HG03521 (cell line): ENCODE results near the gene ALDH3A1.

ENCODE experiments used
- ATAC-seq: cut with Tn5 transposase; IDR thresholded peaks from one replicate; pipeline ENCODE4 v1.9.1; 2021; ENCODE audit warnings: mild to moderate bottlenecking, moderate library complexity; ENCODE audit not compliant: unreplicated experiment

Gene ALDH3A1

GRCh38 chr17:19742495-19742894 is 5.6 kb downstream of the ALDH3A1 start:
- ATAC-seq = no peak

DNA sequence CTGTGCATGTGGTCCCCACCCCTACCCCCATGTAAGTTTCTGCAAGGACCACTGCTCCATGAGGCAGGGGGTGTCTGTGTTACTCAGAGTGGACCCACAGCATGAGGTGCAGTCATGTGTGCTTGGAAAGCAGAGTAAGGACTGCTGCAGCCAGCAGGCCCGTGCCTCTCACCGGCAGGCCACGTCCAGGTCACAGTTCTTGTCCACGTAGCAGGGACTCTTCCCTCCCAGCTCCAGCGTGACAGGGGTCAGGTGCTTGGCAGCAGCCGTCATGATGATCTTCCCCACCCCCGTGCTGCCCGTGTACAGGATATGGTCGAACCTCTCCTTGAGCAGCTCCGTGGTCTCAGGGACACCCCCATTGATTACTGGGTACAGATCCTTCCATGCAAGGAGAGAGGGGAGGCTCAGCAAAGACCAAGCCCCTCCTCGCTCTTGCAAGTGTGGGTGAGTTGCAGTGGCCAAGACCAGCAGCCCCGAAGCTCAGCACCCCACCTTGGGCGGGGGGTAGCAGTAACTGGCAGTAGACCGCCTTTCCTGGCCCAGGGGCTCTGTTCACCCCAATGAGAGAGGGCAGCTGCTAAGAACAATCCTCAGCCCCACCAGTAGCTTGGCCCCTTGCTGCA is 6.2 kb downstream of the ALDH3A1 start:
- ATAC-seq = no peak

DNA sequence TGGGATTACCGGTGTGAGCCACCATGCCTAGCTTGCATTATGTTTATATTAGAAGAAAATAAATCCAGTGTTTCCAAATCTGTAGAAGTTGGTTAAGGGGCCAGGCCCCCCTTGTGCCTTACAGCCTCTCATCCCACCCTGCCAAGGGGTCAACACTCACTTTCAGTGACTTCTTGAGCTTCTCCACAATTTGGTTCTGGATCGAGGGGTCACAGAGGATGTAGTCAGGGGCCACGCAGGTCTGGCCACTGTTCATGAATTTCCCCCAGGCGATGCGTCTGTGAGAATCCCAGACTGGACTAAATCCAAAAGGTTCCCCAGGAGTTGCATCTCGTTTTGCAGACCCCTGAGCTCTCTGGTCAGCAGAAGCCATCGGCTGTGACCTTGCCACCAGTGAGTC is 7.2 kb downstream of the ALDH3A1 start:
- ATAC-seq = no peak

GRCh38 chr17:19739241-19740201 is 8.6 kb downstream of the ALDH3A1 start:
- no peak for ATAC-seq

GRCh38 chr17:19738757-19739156 is 9.3 kb downstream of the ALDH3A1 start:
- ATAC-seq = no peak

- no peak for ATAC-seq
These were observed 10.0 kb downstream of the ALDH3A1 start for GRCh38 chr17:19738073-19738449.

DNA sequence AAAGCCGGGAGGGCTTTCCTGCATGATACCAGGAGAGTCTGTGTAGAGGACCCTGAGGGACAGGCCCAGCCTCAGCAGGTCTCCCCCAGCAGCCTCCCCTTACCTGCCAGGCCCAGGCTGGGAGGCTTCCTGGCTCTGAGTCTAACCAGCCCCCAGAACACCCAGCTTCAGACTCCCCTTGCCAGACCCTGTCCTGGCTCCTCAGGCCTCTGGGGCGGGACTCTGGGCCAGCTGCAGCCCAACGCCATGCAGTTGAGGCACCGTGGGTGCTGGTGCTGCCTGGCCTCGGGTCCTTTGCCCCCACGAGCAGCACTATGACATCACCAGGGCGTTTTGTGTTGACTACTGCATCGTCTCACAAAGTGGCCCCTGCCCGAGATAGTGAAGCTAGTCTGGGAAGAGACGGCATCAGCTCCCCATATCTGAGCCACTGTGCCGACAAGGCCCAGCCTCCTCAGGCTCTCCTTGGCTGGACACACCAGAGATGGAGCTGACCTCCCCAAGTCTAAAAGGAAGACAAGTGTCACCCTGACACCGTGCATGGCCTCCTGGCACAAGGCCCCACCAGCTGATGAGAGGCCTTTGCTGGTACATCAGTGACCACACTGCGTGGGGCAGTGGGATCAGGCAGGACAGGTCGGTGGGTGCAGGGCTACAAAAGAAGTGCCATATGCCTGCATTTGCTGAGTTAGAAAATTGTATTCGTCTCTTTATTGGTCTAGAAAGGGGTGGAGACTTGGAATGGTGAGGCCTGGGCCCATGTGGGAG is 10.6 kb downstream of the ALDH3A1 start:
- ATAC-seq = no peak

DNA sequence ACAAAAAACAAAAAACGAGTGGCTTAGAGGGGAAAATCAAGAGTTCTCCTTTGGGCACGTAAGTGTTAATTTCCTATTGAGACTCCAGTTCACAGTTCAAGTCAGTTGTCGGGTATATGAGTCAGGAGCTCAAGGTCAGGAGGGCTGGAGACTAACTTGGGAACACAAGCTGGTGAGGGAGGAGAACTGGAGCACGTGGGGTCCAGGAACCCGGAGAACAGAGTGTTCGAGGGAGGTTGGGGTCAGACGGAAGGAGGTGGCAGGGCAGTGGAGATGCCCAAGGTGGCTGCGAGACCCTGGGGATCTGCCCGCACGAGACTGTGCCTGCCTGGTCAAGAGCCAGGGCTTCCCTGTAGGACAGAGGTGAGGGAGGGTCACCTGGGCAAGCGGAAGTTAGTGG is 12.0 kb downstream of the ALDH3A1 start:
- ATAC-seq = no peak

- no peak for ATAC-seq
These were observed 14.1 kb downstream of the ALDH3A1 start for GRCh38 chr17:19733953-19734526.

DNA sequence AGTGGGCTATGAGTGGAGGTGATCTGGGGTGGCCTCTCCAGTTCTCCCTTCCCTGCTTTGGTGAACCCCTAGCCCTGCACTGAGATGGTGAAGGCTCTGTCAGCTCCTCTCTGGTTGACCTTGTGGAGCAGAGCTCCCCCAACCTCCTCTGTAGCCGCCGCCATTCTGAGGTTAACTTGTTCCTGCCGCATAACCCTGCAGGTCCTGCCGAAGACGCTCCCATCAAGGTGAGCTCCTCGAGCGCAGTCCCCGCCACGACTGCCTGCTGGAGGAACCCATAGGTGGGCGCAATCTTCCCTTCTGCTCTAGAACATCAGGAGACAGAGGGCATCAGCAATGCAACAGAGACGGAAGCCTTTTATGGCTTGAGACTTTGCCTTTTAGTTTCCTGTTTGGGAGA is 16.5 kb downstream of the ALDH3A1 start:
- no peak for ATAC-seq

DNA sequence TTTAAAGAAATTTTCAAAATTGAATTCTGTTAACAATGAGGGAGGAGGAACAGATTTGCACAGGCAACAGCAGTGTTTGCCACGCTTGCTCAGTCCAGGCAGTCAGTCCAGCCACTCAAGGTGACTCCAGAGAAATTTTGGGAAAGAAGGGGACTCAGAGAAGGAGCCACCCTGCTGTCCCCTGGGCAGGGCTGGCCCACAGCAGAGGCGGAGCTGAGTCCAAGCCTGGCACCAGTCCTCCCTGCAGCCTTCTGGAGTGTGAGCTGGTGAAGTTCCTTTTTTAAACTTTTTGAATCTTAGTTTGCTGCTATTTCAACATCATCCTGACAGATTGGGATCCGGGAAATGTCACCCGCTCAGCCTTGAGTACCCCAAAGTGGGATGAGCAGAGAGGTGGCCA is 17.3 kb downstream of the ALDH3A1 start:
- ATAC-seq = no peak

- ATAC-seq = no peak
These were observed 18.2 kb downstream of the ALDH3A1 start for GRCh38 chr17:19729900-19730299.

- ATAC-seq = no peak
These were observed 20.0 kb downstream of the ALDH3A1 start for GRCh38 chr17:19728084-19728495.

GRCh38 chr17:19727501-19728078 is 20.5 kb downstream of the ALDH3A1 start:
- ATAC-seq = no peak

DNA sequence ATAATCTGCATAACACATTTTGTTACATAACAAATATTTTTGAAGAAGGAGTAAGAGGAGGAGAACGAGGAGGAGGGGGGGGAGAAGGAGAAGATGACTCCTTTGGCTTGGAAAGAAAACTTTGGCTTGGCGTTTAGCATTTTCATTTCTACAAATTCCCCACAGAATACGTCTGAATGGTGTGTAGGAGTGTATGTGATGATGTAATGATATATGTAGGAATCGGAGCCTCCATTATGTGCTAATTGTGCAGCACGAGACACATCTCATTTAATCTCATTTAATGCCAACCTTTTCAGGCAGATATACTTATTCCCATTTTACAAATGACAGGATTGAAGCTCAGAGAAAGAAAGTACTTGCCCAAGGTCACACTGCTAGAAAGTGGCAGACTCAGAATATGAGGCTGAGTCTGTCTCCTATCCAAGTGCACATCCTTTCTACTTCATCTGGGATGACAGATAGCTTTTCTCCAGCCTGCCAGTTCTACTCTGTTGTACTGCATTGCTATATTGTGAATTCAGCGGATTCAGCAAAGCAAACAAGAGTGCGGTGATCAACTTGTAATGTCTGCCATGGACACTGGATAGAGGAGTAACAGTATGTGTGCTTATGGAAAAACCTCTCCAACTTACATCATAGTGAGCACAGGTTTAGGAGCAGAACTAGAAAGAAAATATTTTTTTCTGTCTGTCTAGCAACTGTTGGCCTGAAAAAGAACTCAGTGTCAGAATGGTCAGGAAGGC is 21.3 kb downstream of the ALDH3A1 start:
- ATAC-seq = no peak

DNA sequence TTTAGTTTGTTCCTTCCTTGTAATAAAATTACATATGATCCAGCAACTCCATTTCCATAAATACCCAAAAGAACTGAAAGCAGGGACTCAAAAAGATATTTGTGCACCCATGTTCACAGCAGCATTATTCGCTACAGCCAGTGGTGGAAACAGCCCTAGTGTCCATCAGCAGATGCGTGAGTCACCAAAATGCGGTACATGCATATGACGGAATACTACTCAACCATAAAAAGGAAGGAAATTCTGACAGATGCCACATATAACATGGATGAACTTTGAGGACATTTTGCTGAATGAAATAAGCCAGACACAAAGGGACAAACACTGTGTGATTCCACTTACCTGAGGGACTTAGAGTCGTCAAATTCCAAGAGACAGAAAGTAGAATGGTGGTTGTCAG is 22.6 kb downstream of the ALDH3A1 start:
- ATAC-seq = no peak

- ATAC-seq = no peak
These were observed 23.3 kb downstream of the ALDH3A1 start for GRCh38 chr17:19724501-19725420.

GRCh38 chr17:19723964-19724363 is 24.1 kb downstream of the ALDH3A1 start:
- ATAC-seq = no peak
